ENCODE results near the gene TRIM28. TPM values are rescaled to one million over a fixed set of nuclear protein-coding genes. Genes with fewer than 3 reads are reported as not detected.

The TRIM28 gene
- total and polyA plus RNA-seq, 2 experiments from 2014 or later, result 159 to 191 TPM

DNA sequence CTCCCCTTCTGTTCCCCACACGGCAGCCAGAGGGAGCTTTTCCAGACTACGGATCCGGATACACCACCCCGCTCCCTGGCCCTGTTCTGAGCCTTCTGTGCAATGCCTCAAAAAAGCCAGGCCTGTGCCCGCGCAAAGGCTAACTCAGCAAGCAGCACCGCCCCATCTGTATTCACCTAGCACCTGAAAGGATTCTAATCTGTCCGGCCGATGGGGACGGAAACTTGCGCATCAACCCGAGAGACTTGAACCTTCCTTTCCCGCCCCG is 24.8 kb upstream of the TRIM28 start:
- Histone ChIP-seq H3K9me2 (replicated peaks; ENCODE audit: insufficient read depth) (no peaks in the 10 kb centered on the region), H3K4me3 (peak overlapping the region; percentile 90), H3K36me3 (replicated peaks; ENCODE audit: insufficient read depth, low read depth) (no peaks in the 10 kb centered on the region), H3K27ac (peak overlapping the region; percentile 99), H3K9me3 (ENCODE audit: low read depth) (no peaks in the 10 kb centered on the region), H3K27me3 (no peaks in the 10 kb centered on the region), H2AFZ (peak overlapping the region; percentile 93), H3K4me2 (peak overlapping the region; percentile 99), H3K4me1 (ENCODE audit: insufficient read depth) (peaks cover 26% of the 10 kb centered on the region), H4K20me1 (ENCODE audit: insufficient read depth, poor library complexity, severe bottlenecking) (peaks cover 5% of the 10 kb centered on the region), H3K79me2 (peaks cover 48% of the 10 kb centered on the region)
- DNase-seq (ENCODE audit: low spot score), result peak; percentile 90
- TF ChIP-seq EZH2phosphoT487 (IDR thresholded peaks at IDR 0.05; ENCODE audit: low read depth, severe bottlenecking, unreplicated experiment) (no peak), EZH2 (IDR thresholded peaks at IDR 0.05; ENCODE audit: borderline replicate concordance) (no peak)
- TF ChIP-seq, protein P1, sequence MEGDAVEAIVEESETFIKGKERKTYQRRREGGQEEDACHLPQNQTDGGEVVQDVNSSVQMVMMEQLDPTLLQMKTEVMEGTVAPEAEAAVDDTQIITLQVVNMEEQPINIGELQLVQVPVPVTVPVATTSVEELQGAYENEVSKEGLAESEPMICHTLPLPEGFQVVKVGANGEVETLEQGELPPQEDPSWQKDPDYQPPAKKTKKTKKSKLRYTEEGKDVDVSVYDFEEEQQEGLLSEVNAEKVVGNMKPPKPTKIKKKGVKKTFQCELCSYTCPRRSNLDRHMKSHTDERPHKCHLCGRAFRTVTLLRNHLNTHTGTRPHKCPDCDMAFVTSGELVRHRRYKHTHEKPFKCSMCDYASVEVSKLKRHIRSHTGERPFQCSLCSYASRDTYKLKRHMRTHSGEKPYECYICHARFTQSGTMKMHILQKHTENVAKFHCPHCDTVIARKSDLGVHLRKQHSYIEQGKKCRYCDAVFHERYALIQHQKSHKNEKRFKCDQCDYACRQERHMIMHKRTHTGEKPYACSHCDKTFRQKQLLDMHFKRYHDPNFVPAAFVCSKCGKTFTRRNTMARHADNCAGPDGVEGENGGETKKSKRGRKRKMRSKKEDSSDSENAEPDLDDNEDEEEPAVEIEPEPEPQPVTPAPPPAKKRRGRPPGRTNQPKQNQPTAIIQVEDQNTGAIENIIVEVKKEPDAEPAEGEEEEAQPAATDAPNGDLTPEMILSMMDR (IDR thresholded peaks at IDR 0.05; ENCODE audit: poor library complexity), result peak; percentile 65
- WGBS (ENCODE audit: low lambda C conversion rate, missing lambda C conversion rate), result 0% methylated on average over 14 of the region's 14 CpGs

DNA sequence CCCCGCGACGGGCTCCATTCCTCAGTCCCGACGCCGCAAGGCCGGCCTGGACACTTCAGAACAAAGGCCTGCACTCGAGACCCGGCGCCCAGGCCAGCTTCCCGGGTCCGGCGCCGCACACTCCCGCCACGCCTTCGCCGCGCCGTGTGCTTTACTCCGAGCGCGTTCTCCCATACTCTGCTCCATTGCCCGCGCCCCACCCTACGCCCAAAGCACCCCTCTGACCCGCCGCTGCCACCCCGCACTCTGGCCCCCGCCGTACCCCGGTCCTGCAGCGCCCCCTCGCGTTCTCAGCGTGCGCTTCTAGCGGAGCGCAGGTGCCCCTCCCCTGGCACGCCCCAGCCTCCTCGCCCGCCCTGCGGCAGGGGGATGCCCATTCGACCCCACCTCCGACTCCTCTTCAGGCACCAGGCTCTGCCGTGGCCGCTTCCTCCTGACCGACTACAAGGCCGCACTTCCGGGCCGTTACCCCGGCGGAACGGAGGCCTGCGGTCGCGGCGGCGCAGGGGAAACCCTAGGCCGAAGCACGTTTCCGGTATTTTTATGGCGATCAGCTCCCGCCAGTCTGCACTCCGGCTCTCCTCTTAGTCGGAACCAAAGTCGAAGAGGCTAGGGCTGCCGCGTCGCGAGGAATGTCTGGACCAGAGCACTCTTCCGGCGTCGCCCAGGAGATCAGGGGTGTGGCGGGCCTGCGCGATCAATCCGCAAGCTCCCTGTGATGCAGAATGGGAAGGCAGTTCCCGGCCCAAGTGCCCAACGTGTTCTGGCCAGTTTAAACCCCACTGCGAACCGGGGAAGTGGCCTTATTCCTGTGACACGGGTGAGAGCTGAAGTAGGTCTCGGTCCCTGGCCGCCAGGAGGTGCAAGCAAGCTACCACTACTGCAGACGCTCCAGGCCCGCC is 24.3 kb upstream of the TRIM28 start, which contains the start of gene ZBTB45:
Gene ZBTB45 (minus strand): TSS at position 456 of the 902 bp plus-strand sequence. CDS start 2,137 bp downstream, outside the sequence.
- Histone ChIP-seq H3K4me1 (ENCODE audit: insufficient read depth) (peaks cover 21% of the 10 kb centered on the region), H3K27ac (peak within 1 kb of the TSS; percentile 99), H2AFZ (peak within 1 kb of the TSS; percentile 93), H3K4me2 (peak within 1 kb of the TSS; percentile 99), H3K36me3 (replicated peaks; ENCODE audit: insufficient read depth, low read depth) (no peaks in the 10 kb centered on the region), H4K20me1 (ENCODE audit: insufficient read depth, poor library complexity, severe bottlenecking) (peaks cover 5% of the 10 kb centered on the region), H3K27me3 (no peaks in the 10 kb centered on the region), H3K9me3 (ENCODE audit: low read depth) (no peaks in the 10 kb centered on the region), H3K79me2 (peaks cover 42% of the 10 kb centered on the region), H3K9me2 (replicated peaks; ENCODE audit: insufficient read depth) (no peaks in the 10 kb centered on the region), H3K4me3 (peak within 1 kb of the TSS; percentile 90)
- WGBS (ENCODE audit: low lambda C conversion rate, missing lambda C conversion rate), result 1% methylated on average over 64 of the region's 87 CpGs
- TF ChIP-seq, protein P1 (IDR thresholded peaks at IDR 0.05; ENCODE audit: poor library complexity), result peak; percentile 96
- TF ChIP-seq EZH2phosphoT487 (IDR thresholded peaks at IDR 0.05; ENCODE audit: low read depth, severe bottlenecking, unreplicated experiment), result no peak
- DNase-seq (ENCODE audit: low spot score), result peak; percentile 96

DNA sequence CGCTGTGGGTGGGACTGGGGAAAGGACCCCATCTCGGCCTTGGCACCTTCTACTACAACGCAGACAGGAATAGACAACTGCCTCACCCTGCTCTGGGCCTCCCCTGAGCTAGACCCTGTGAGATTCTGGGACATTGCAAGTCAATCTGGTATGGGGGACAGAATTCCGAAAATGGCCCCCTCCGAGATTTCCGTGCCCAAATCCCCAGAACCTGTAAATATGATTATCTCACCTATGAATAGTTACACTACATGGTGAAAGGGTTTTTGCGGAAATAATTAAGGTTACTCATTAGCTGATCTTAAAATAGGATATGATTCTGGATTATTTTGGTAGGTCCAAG is 23.6 kb upstream of the TRIM28 start:
- 32% methylated on average over 7 of the region's 7 CpGs for WGBS (ENCODE audit: low lambda C conversion rate, missing lambda C conversion rate)
- H3K36me3 ChIP-seq (replicated peaks; ENCODE audit: insufficient read depth, low read depth), result no peaks in the 10 kb centered on the region
- no peaks in the 10 kb centered on the region for H3K9me2 ChIP-seq (replicated peaks; ENCODE audit: insufficient read depth)
- no peaks in the 10 kb centered on the region for H3K9me3 ChIP-seq (ENCODE audit: low read depth)
- H3K4me1 ChIP-seq (ENCODE audit: insufficient read depth), result peaks cover 18% of the 10 kb centered on the region
- TF ChIP-seq EZH2 (IDR thresholded peaks at IDR 0.05; ENCODE audit: borderline replicate concordance) (no peak), EZH2phosphoT487 (IDR thresholded peaks at IDR 0.05; ENCODE audit: low read depth, severe bottlenecking, unreplicated experiment) (no peak)
- TF ChIP-seq, protein P1 (IDR thresholded peaks at IDR 0.05; ENCODE audit: poor library complexity), result no peak
- H3K4me2 ChIP-seq, result peak overlapping the region; percentile 99
- peaks cover 5% of the 10 kb centered on the region for H4K20me1 ChIP-seq (ENCODE audit: insufficient read depth, poor library complexity, severe bottlenecking)
- H2AFZ ChIP-seq, result peak overlapping the region; percentile 74
- peak overlapping the region; percentile 90 for H3K4me3 ChIP-seq
- no peaks in the 10 kb centered on the region for H3K27me3 ChIP-seq
- peaks cover 36% of the 10 kb centered on the region for H3K79me2 ChIP-seq
- H3K27ac ChIP-seq, result peak overlapping the region; percentile 99
- DNase-seq (ENCODE audit: low spot score), result no peak

Data from hepatocyte (in vitro differentiated cells).